HG03060 (cell line): Measurements from ENCODE around the gene SDK1.

Experiments used
- ATAC-seq: cut with Tn5 transposase; IDR thresholded peaks from one replicate; pipeline ENCODE4 v1.9.1; 2021; ENCODE audit warnings: low read depth, moderate number of reproducible peaks; ENCODE audit not compliant: unreplicated experiment

Gene SDK1

DNA sequence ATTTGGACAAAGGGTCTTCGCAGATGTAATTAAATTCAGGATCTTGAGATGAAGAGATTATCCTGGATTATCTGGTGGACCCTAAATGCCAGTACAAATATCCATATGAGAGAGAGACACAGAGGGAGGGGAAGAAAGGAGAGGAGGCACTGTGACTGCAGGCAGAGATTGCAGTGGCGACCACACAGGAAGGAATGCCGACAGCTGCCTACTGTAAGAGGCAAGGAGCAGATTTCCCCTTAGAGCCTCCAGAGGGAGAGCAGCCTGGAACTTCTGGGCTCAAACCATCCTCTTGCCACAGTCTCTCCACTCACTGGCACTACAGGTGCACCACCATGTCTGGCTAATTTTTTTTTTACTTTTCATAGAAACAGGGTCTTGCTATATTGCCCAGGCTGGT is 152.3 kb downstream of the SDK1 start:
- no peak for ATAC-seq

DNA sequence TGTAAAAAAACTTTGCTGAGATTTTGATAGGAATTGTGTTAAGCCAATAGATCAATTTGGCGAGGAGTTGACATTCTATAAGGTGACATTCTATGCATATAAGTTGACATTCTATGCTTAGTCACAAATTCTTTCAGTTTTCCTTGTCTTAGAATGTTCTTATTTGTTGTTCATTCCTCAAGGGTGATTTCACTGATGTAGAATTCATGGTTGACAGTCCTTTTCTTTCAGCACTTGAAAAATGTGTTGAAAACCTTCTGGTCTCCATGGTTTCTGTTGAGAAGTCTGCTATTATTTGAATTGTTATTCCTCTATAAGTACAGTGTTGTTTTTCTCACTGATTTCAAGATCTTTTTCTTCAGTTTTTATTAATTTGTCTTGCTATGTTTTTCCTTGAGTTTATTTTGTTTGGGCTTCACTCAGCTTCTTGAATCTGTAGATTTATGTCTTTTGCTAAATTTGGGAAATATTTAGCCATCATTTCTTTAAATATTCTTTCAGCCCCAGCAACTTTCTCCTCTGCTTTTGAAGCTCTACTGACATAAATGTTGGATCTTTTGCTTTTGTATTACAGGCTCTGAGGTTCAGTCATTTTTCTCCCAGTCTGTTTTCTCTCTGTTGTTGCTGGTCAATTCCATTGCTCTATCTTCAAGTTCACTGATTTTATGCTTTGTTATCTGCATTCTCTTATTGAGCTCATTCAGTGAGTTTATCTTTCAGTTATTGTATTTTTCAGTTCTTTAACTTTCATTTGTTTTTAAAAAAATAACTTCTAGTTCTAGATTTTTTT is 154.9 kb downstream of the SDK1 start:
- ATAC-seq = no peak

DNA sequence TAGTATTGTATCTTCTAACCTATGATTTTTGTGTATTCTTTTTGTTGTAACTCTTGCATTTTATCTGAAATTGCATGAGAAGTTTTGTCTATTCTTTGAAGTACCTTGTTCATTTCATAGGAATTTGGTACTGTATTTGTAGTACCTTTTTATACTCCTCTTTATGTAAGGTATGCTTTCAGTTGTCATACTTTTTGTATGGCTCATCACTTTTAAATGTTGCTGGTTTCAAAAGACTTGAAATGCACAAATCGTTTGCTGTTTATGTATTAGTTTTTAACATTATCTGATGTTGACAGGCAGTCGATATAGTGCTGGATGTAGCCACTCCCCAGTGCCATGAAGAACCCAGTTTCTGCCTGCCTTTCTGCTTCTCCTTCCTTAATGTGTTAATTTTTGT is 158.1 kb downstream of the SDK1 start:
- ATAC-seq = no peak

DNA sequence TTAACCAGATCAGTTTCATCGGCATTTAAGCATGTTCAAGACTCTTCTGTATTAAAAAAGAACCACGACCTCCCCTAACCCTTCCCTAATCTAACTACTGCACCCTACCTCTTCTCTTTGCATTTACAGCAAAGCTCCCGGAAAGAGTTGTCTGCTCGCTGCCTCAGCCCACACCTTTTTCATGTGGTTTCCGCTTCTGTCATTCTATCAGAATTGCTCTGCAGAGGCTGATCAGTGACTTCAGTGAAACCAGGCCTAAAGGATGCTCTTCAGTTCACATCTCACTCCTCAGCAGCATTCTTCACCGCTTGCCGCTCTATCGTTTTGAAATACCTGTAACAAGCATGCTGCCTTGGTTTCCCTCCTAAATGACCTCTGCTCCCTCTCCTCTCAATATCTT is 160.9 kb downstream of the SDK1 start:
- no peak for ATAC-seq

DNA sequence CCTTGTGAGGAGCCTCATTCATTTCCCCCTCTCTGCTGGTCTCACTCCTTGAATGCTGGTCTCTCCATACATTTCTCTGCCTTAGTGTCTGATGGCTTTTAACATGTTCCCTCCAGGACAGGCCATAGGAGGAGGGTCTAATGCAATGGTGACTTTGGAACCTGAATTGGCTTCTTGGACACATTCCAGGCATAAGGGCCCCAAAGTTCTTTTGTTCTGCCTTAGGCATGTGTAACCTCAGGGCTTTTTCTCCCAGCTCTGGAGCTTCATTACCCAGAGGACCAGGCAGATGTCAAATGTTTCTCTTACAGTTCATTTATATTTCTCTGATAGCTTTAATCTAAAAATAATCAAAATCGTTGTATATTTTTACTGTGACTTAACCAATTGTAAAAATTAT is 162.6 kb downstream of the SDK1 start:
- ATAC-seq = no peak

DNA sequence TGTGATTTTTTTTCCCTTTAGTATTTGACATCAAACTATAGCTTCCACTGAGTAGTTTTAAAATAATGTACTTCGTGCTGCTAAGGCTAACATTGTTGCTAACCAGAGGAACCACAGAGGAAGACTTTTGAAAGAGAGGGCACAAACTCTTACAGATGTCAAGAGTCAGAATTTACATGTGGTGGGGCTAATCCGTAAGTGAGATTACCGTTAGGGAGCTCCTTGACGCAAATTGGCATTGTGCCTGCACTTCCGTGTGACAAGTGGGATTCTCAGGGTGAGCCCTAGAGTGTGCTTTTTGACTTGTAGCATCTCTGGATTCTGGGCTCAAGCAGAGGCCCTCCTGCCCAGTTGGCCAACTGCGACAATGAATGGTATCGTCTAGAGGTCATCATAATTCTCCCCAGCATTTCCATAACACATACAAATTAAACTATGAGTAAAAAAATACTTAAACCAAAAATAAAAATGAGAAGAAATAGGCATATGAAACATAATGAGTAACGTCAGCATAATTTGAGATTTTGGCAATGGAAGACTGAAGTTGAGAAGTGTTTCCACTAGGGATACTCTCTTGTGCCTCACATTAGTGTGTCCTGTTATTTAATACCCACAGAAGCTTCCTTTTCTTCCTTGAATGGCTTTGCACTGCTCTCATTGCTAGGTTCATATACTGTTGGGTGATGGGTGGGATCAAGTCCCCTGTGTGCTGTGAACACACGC is 164.0 kb downstream of the SDK1 start:
- ATAC-seq = no peak

DNA sequence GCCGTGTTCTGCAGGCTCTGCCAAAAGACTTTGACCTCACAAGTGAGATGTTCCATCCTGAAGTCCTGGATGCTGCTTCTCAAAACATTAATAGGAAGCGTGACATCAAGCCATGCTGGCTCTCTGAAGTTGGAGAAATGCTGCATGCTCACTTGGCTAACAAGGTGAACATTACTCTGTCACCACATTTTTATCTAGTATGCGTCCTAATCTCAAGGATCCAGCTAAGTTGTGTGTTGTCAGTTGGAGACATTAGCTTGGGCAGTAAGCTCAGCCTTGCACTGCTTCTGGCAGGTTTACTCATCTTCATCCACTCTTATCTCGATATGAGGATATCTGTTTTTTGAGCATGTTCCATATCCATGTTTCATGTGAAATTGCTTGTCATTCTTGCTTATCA is 165.2 kb downstream of the SDK1 start:
- no peak for ATAC-seq

DNA sequence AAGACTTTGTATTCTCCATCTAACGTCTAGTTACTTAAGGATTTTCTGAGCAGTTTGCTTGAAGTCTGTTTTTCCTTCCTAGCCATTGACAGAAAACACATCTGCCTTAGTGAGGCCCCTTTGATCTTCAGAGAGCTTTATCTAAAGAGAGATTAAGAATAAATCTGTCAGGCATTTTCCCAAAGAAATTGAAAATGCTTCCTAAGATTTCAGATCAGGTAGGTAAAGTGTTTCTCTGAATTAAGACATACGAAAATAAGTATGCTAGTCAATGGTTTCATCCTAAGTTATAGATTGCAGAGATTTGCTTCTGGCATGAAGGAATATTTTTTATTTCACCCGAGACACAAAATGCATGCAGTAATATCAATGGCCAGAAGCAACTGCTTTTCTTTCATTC is 168.6 kb downstream of the SDK1 start:
- no peak for ATAC-seq

DNA sequence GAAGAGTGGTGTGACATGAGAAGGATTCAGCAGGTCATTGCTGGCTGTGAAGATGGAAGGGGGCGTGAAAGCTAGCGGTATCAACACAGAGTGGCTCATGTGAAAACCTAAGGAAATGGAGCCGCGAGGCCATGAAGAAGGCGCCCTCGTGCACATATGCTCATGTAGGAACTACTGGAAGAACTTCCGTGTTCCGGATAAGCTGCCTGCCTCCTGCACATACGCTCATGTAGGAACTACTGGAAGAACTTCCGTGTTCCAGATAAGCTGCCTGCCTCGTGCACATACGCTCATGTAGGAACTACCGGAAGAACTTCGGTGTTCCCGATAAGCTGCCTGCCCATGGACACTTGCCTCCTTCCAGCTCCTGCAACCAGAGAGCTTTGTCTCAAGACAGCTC is 179.1 kb downstream of the SDK1 start:
- no peak for ATAC-seq

DNA sequence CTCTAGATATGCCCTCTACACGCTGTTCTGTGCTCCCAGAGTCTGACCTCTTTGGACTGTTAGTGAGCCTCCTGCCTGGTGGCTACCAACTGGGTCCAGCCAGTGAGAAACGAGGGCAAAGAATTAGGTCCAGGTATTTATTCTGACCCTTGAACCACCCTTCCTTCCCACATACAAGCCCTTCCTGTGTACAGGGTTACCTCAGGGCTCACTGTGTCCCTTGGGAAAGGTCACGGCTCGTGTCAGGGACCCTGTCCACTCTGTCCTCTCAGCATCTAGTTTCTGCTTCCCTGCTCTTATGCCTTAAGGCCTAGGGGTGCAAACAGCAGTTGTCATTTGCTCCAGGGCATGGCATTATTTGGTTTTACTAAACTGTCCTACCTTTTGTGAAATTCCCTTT is 180.4 kb downstream of the SDK1 start:
- no peak for ATAC-seq

DNA sequence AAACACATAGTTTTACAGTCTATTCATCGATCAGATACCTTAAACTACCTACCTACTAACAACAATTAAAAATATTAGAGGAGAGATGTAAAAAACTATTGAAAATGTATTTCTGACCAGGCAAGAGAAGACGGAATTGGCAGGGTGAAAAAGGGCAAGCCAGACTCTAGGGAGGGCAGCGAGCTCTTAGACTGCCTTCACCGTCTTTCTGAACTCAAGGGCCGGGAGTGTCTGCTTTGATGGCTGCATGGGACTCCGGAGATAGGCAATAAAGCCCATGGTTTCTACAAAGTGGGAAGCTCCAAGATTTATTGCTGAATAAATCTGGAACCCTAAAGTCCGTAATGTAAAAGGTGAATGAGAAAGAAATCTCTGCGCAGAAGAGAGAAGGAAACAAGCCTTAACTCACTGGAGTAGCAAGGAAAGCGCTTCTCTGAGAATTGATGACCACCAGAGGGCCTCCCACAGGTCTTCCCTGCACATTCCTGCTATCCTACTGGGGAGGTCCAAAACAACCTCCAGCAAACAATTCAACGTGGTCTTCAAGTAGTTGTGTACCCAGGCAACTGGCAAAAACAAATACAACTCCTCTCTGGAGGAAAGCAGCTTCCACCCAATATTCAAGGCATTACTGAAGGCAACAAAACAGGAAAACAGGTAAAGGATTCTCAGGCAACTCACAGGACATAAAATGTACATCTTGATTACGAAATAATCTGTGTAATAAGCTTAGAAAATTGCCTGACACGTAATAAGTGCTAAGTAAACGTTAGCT is 181.3 kb downstream of the SDK1 start:
- ATAC-seq = no peak

DNA sequence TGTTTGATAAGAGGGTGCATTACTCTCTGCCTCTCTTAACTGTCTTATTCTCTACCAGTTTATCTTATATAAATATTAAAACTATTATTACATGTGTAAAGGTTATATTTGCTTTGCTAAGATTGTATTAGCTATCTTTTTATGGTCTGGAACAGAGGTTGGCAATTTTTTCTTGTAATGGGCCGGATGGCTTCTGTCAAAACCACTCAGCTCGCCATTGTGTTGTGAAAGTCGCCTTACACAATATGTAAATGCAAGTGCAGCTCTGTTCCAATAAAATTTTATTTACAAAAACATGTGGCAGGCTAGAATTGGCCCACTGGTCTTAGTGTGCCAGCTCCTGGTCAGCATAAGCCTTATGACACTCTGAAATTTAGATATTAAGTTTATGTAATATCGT is 185.8 kb downstream of the SDK1 start:
- no peak for ATAC-seq

DNA sequence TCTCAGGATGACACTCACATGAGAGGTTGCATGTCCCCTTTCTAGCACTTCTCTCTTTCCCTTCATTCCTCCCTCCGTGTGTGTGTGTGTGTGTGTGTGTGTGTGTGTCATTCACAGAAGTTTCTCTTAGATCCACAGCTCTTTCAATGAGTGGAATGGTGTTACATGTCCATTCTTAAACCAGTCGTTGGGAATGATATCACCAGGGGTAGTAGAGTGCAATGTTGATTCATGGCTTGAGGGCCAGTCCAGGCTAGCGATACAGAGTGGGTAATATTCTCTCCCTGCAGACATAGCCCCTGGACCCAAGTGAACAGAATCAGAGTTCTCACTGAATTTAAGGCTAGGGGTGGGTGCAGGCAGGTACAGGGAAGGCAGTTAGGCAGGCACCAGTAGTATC is 187.8 kb downstream of the SDK1 start:
- ATAC-seq = no peak

DNA sequence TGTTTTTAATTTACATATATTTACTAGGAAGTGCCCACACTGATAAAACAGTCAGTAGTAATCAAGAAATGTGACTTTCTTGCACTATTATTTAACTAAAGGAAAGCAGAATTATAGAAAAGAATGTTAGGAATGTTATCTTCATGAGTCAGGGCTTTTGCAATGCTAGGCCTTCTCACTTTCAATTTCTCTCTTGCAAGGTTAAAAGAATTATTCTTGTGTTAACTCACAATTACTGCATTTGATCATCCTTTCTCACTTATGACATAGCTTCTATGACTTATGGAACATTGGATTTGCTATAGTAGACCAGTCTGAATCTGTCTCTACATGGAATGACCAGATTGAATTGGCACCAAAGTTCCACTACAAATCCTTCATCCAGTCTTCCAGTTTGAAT is 192.4 kb downstream of the SDK1 start:
- no peak for ATAC-seq

DNA sequence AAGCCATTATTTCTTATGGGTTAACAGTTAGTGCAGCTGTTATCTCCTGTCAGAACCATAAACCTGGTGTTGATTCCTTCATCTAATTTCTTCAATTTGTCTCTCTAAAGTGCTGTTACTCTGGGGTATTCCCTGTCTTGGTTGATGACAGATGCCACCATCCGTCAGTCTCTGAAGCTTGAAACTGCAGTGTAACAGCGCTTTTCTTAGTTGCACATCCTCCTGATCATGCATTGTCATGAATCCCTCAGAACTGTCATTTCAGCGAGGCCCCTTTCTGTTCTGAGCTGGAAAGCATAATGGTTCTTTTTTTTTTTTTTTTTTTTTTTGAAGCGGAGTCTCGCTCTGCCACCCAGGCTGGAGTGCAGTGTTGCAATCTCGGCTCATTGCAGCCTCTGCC is 193.9 kb downstream of the SDK1 start:
- no peak for ATAC-seq

DNA sequence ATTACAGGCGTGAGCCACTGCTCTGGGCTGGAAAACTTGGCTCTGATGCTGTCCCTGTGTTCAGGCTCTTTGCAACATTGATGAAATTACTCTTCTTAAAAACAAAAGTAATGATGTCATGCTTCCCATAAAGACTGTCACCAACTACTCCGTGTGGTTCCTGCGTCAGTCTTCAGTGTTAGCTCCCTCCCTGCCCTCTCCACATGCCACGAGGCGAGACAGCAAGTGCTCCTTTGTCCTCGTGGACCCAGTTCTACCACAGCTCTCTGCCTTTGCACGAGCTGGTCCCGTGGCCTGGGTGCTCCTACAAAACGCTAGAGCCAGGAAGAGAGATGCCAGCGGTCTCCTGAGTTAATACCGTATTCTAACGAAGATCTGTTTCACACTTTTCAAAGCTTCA is 194.5 kb downstream of the SDK1 start:
- ATAC-seq = no peak

DNA sequence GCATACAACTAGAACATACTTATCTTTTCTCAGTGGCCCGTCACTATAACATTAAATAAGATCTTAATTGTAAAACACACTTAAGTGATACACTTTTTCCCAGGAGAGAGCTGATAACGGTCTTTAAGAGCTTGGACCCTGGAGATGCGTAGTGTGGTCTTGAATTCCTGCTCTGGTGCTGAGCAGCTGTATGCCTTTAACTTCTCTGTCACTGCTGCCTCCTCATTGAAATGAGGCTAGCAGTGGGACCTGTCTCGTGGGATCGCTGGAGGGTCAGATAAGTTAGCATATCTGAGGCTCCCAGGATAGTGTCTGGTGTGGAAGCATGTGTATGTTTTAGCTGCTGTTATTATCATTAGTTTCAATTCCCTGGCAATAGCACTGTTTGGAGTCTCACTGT is 194.9 kb downstream of the SDK1 start:
- no peak for ATAC-seq

DNA sequence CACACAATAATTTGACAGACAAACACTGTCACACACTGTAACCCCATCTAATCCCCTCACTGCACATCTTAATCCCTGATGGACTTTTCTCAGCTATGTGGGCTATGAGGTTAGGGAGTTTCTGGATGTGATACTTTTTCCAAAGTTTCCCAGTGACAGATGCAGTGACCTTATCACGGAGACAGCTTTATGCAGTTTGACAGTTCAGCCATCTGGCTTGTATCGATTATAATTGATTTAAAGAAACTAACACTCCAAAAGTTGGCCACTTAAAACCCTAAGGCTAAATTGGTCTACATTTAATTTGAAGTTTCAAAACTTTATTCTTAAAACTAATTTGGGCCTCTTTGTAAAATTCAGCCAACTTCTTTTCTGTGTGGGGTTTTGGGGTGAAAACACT is 196.7 kb downstream of the SDK1 start:
- ATAC-seq = no peak

DNA sequence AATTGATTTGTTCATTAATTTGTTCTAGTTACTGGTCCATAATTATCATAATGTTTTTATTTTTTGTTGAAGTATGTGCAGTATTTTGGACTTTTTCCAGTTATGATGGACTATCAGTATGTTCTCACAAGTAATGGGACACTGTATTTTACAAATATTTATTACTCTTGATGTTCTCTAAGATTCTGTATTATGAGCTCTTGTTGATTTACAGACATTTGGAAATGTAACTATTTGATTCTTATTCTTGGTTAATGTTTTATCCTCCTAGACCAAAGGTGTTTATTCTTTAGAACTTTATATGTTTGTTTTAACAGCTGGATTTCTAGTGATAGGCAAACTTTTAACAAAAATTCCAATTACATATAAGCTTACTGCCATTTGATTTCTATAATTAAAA is 200.6 kb downstream of the SDK1 start:
- no peak for ATAC-seq

DNA sequence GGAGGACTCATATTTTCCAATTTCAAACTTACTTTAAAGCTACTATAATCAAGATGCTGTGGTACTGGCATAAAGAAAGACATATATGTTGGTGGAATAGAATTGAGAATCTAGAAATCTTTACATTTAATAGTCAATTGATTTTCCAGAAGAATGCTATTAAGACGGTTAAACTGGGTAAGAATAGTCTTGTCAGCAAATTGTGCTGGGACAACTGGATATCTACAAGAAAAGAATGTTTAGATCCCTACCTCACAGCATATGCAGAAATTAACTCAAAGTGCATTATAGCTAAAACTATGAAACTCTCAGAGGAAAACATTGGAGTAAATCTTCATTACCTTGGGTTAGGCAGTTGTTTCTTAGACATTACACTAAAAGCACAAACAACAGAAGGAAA is 203.3 kb downstream of the SDK1 start:
- ATAC-seq = no peak
